CD4-positive, alpha-beta T cell (primary cell): ENCODE results near the gene GDPD5. TPM values are rescaled to one million over a fixed set of nuclear protein-coding genes. Genes with fewer than 3 reads are reported as not detected.

Experiments used
- ATAC-seq: fragments of 200-7000 bp; cut with Tn5 transposase; one replicate; pipeline ENCODE4 v1.10.0; 2022; ENCODE audit warnings: mild to moderate bottlenecking; ENCODE audit not compliant: poor library complexity
- CTCF ChIA-PET: fragments of 350-600 bp; sonication (Branson Sonifier 250); formaldehyde crosslinking; loops from one replicate; lab custom pipeline; 2021; ENCODE audit warnings: antibody characterized with exemption, inconsistent platforms; lab: Charles Lee
- POLR2A ChIA-PET: fragments of 350-600 bp; sonication (Branson Sonifier 250); formaldehyde crosslinking; loops from one replicate; lab custom pipeline; 2021; ENCODE audit warnings: antibody characterized with exemption, inconsistent platforms; lab: Charles Lee
- DNase-seq, 14 experiments: peaks; one replicate each; pipeline ENCODE4 v3.0.0-alpha.2; 2013 to 2020; ENCODE audit warnings: mixed read lengths in 2 of 14
- H3K27ac ChIP-seq, 2 donors: one replicate each; pipeline versions ENCODE4 v1.5.1 to v1.7.0; 2013; ENCODE audit warnings: low read length in 2 of 2, low read depth in 1 of 2, mild to moderate bottlenecking in 1 of 2
- H3K27me3 ChIP-seq, 2 experiments: 1 replicate in 1 of 2; 2 replicates in 1 of 2; pipeline versions ENCODE4 v1.6.1 to v1.7.0; 2013; ENCODE audit warnings: low read length in 2 of 2, control low read depth in 1 of 2, mild to moderate bottlenecking in 1 of 2, moderate library complexity in 1 of 2; ENCODE audit not compliant: insufficient read depth in 2 of 2, control insufficient read depth in 1 of 2
- H3K36me3 ChIP-seq: one replicate; pipeline ENCODE4 v1.6.1; 2013; ENCODE audit warnings: low read length, control low read depth; ENCODE audit not compliant: insufficient read depth
- H3K4me1 ChIP-seq: one replicate; pipeline ENCODE4 v1.6.1; 2013; ENCODE audit warnings: low read length, control low read depth; ENCODE audit not compliant: insufficient read depth
- H3K4me3 ChIP-seq: one replicate; pipeline ENCODE4 v1.5.1; 2013; ENCODE audit warnings: mild to moderate bottlenecking, low read length, moderate library complexity
- H3K9me3 ChIP-seq, 2 experiments: 1 replicate in 1 of 2; 2 replicates in 1 of 2; pipeline versions ENCODE4 v1.6.1 to v1.7.0; 2013; ENCODE audit warnings: low read length in 2 of 2, mild to moderate bottlenecking in 2 of 2, control low read depth in 1 of 2, moderate library complexity in 1 of 2; ENCODE audit not compliant: control insufficient read depth in 1 of 2, insufficient read depth in 1 of 2
- H3K27ac Mint-ChIP-seq: one replicate; pipeline ENCODE4 v1.8.0; 2020; ENCODE audit warnings: mixed read lengths
- H3K27me3 Mint-ChIP-seq: one replicate; pipeline ENCODE4 v1.8.0; 2021; ENCODE audit warnings: mixed read lengths
- H3K36me3 Mint-ChIP-seq: one replicate; pipeline ENCODE4 v1.8.0; 2021; ENCODE audit warnings: low read depth, mixed read lengths
- H3K4me1 Mint-ChIP-seq: one replicate; pipeline ENCODE4 v1.8.0; 2021; ENCODE audit warnings: low read depth, mixed read lengths
- H3K4me3 Mint-ChIP-seq: one replicate; pipeline ENCODE4 v1.8.0; 2020; ENCODE audit warnings: mild to moderate bottlenecking, mixed read lengths
- H3K9me3 Mint-ChIP-seq: one replicate; pipeline ENCODE4 v1.8.0; 2020; ENCODE audit warnings: mixed read lengths
- CTCF ChIP-seq: fragments of 200-600 bp; IDR thresholded peaks from one replicate; pipeline ENCODE4 v1.8.0; 2022; ENCODE audit warnings: antibody characterized with exemption, mild to moderate bottlenecking
- intact Hi-C, 2 experiments: fragments of 100-400 bp; cut with DNase I in 1 of 2; cut with micrococcal nuclease in 1 of 2; formaldehyde crosslinking; loops; one replicate each; pipeline versions ENCODE4 v1.15.1 to v1.9.0; 2023 to 2025; cut with DNase I, micrococcal nuclease
- total RNA-seq, 174 experiments: library from RNA in 2 of 174; stranded (reverse) in 2 of 174; gene quantifications; one replicate each; pipeline ENCODE4 v1.2.3 and lab custom pipeline; 2021 to 2026

Gene GDPD5
- total RNA-seq, 2 experiments from 2014 or later: 91.6 to 101 TPM

GRCh38 chr11:75487365-75487764 lies 38.4 kb downstream of the GDPD5 start:
- H3K9me3 ChIP-seq: no peaks in the 10 kb centered on the region
- H3K36me3 ChIP-seq: peaks cover 3% of the 10 kb centered on the region
- ATAC-seq (no peak), DNase-seq (no peak)
- H3K4me1 Mint-ChIP-seq: peaks cover 10% of the 10 kb centered on the region
- no peak overlapping the region for H3K4me3 ChIP-seq
- no peak overlapping the region for H3K4me3 Mint-ChIP-seq
- no peak for TF ChIP-seq CTCF
- POLR2A ChIA-PET: interaction anchor here (1.1 kb wide), 1 partner anchor 17 kb away, joined by 3 read pairs; no protein-coding TSS in a partner anchor
- intact Hi-C loops: no loop called here
- no peaks in the 10 kb centered on the region for H3K27me3 Mint-ChIP-seq
- H3K36me3 Mint-ChIP-seq: no peaks in the 10 kb centered on the region
- CTCF ChIA-PET: no interaction called here
- no peaks in the 10 kb centered on the region for H3K27me3 ChIP-seq
- no peak overlapping the region for H3K27ac Mint-ChIP-seq
- H3K27ac ChIP-seq: no peak overlapping the region
- H3K4me1 ChIP-seq: peaks cover 22% of the 10 kb centered on the region
- H3K9me3 Mint-ChIP-seq: no peaks in the 10 kb centered on the region

DNA sequence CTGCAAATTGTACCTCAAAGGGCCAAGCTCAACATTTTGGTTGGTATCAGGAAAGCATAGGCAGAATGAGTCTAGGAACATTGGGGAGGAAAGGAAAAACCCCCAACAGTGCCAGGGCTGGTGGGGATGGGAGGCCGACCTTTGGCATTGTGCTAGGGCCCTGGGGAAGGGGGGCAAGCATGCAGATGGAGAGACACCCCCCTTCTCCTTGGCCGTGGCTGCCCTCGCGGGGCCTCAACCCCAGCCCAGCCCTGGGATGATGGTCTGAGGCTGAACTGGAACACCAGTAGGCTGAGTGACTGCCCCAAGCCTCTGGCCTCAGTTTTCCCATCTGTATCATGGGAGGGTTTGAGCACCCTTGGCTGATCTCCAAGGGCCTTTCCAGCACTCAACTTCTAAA lies 40.0 kb downstream of the GDPD5 start:
- ChIA-PET POLR2A (no interaction called here), CTCF (no interaction called here)
- intact Hi-C loops: no loop called here
- H3K4me1 ChIP-seq: peaks cover 7% of the 10 kb centered on the region
- peaks cover 3% of the 10 kb centered on the region for H3K36me3 ChIP-seq
- no peaks in the 10 kb centered on the region for H3K27me3 Mint-ChIP-seq
- no peak for ATAC-seq
- H3K9me3 Mint-ChIP-seq: no peaks in the 10 kb centered on the region
- no peaks in the 10 kb centered on the region for H3K36me3 Mint-ChIP-seq
- H3K27ac Mint-ChIP-seq: no peak overlapping the region
- no peaks in the 10 kb centered on the region for H3K4me1 Mint-ChIP-seq
- H3K4me3 Mint-ChIP-seq: no peak overlapping the region
- no peak overlapping the region for H3K4me3 ChIP-seq
- no peak overlapping the region for H3K27ac ChIP-seq
- DNase-seq: no peak
- TF ChIP-seq CTCF: no peak
- no peaks in the 10 kb centered on the region for H3K9me3 ChIP-seq
- no peaks in the 10 kb centered on the region for H3K27me3 ChIP-seq

- H3K27me3 ChIP-seq: no peaks in the 10 kb centered on the region
- no peak for ATAC-seq
- H3K36me3 ChIP-seq: no peaks in the 10 kb centered on the region
- ChIA-PET CTCF (no interaction called here), POLR2A (interaction anchor here (0.5 kb wide), 1 partner anchor 88 kb away, joined by 3 read pairs; no protein-coding TSS in a partner anchor)
- H3K4me3 Mint-ChIP-seq: no peak overlapping the region
- no peak for TF ChIP-seq CTCF
- no peak for DNase-seq
- H3K4me1 ChIP-seq: no peaks in the 10 kb centered on the region
- H3K27me3 Mint-ChIP-seq: no peaks in the 10 kb centered on the region
- no peaks in the 10 kb centered on the region for H3K9me3 Mint-ChIP-seq
- no peaks in the 10 kb centered on the region for H3K4me1 Mint-ChIP-seq
- H3K4me3 ChIP-seq: no peak overlapping the region
- intact Hi-C loops: no loop called here
- no peak overlapping the region for H3K27ac ChIP-seq
- no peaks in the 10 kb centered on the region for H3K9me3 ChIP-seq
- no peaks in the 10 kb centered on the region for H3K36me3 Mint-ChIP-seq
- H3K27ac Mint-ChIP-seq: peak overlapping the region; percentile 37
Measured at GRCh38 chr11:75482931-75483469, 42.7 kb downstream of the GDPD5 start.
